ENCODE results near the gene RPL37. TPM values are rescaled to one million over a fixed set of nuclear protein-coding genes. Genes with fewer than 3 reads are reported as not detected.

The RPL37 gene
- polyA plus RNA-seq, 1 of the 3 experiments (the other 2 are of a cell fraction): 465 TPM

DNA sequence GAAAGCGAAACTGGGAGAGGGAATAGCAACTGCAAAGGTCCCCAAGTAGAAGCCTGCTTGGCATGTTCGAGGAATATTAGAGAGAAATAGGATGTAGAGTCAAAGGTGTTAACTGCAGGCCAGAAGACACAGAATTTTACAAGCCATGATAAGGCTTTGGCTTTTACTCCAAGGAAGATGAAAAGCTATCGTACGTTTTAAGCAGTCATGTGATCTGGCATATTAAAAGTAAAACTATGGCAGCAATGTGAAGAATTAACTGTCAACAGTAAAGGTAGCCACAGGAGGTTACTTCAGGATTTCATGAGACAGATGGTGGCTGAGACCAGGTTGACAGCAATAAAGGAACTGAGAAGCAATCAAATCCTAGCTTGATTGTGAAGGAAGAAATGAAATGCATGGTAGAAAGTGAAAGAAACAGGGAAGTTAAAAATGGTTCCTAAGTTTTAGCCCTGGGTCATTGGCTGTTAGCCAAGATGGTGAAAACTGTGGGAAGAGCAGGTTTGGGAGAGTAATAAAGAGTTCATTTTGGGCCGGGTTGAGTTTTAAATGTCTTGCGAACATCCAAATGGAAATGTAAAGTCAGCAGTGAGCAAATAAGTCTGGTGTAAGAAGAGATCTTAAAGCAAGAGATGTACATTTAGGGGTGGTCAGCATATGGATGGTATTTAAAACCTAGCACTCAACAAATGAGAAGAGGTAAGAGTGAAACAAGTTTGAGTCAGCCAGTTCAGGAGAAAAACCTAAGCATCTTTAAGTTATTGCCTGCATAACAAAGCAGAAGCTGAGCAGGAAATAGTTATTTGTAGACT is 59.0 kb downstream of the RPL37 start:
- H3K79me2 ChIP-seq (ENCODE audit: insufficient read depth): peaks cover 57% of the 10 kb centered on the region
- TF ChIP-seq PBX3 (IDR thresholded peaks at IDR 0.05): no peak
- no peak for TF ChIP-seq JUND (IDR thresholded peaks at IDR 0.05)
- TF ChIP-seq, protein P1, sequence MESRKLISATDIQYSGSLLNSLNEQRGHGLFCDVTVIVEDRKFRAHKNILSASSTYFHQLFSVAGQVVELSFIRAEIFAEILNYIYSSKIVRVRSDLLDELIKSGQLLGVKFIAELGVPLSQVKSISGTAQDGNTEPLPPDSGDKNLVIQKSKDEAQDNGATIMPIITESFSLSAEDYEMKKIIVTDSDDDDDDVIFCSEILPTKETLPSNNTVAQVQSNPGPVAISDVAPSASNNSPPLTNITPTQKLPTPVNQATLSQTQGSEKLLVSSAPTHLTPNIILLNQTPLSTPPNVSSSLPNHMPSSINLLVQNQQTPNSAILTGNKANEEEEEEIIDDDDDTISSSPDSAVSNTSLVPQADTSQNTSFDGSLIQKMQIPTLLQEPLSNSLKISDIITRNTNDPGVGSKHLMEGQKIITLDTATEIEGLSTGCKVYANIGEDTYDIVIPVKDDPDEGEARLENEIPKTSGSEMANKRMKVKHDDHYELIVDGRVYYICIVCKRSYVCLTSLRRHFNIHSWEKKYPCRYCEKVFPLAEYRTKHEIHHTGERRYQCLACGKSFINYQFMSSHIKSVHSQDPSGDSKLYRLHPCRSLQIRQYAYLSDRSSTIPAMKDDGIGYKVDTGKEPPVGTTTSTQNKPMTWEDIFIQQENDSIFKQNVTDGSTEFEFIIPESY (IDR thresholded peaks at IDR 0.05; ENCODE audit: borderline replicate concordance, low read depth): no peak

More for the DNA sequence above, 59.0 kb downstream of the RPL37 start:
- no peaks in the 10 kb centered on the region for H3K9me2 ChIP-seq
- no peak overlapping the region for H2AFZ ChIP-seq (ENCODE audit: low read depth)
- no peaks in the 10 kb centered on the region for H3K9me3 ChIP-seq
- peaks cover 24% of the 10 kb centered on the region for H4K20me1 ChIP-seq (ENCODE audit: insufficient read depth)
- peaks cover 45 to 50% of the 10 kb centered on the region in 2 experiments for H3K36me3 ChIP-seq (replicated peaks in 1 of 2; ENCODE audit: control insufficient read depth in 1 of 2, insufficient read depth in 2 of 2, low read length in 1 of 2)
- H3K4me1 ChIP-seq (ENCODE audit: control insufficient read depth in 1 of 2, insufficient read depth in 2 of 2, low read depth in 1 of 2, low read length in 1 of 2): peaks cover 0 to 4% of the 10 kb centered on the region in 2 experiments; a peak in 2 of 4 replicates
- no peak overlapping the region for H3K4me2 ChIP-seq
- DNase-seq: no peak
- no peak overlapping the region for H3K9ac ChIP-seq
- H3K4me3 ChIP-seq (ENCODE audit: low read depth in 2 of 2, low read length in 1 of 2): no peak overlapping the region
- no peak overlapping the region for H3K27ac ChIP-seq (ENCODE audit: low read depth in 2 of 2, low read length in 1 of 2)
- ChIA-PET POLR2A (interaction anchor here (1.5 kb wide), 1 partner anchor 11 kb away, joined by 3 read pairs; no protein-coding TSS in a partner anchor), CTCF (interaction anchor here (1.1 kb wide), 1 partner anchor 14 kb away, joined by 3 read pairs; no protein-coding TSS in a partner anchor)
- no peaks in the 10 kb centered on the region for H3K27me3 ChIP-seq (ENCODE audit: insufficient read depth)
- peaks cover 5% of the 10 kb centered on the region for H3F3A ChIP-seq (replicated peaks; ENCODE audit: insufficient read depth)
- 81% methylated on average over 6 of the region's 6 CpGs for WGBS (ENCODE audit: low lambda C conversion rate)

Small RNAs within 50 kb of the gene (small RNA-seq; reads per million reads assigned to genes)
- gene RF00191 (0 reads per million in 7 experiments), gene SNORD72 (3.0 to 38.4 (median 7.1) reads per million in 7 experiments)

Other genes with a start within 250 kb of the RPL37 start
- gene PTGER4, start 155.3 kb downstream of the RPL37 start, polyA plus RNA-seq (2012; rRNA removed): 0.06 TPM in 1 of 2 replicates, not detected in the other
- 2.2 and 3.3 TPM in 2 replicates for gene TTC33, start 79.3 kb downstream of the RPL37 start, polyA plus RNA-seq (2012; rRNA removed)
- gene PRKAA1, start 36.8 kb downstream of the RPL37 start, polyA plus RNA-seq (2012; rRNA removed): 23.2 and 34.4 TPM in 2 replicates
- gene CARD6, start 6.1 kb upstream of the RPL37 start, polyA plus RNA-seq (2012; rRNA removed): 0.03 TPM in 2 replicates
- 11.1 and 38.1 TPM in 2 replicates for gene C7, start 74.3 kb upstream of the RPL37 start, polyA plus RNA-seq (2012; rRNA removed)
- gene MROH2B, start 236.1 kb upstream of the RPL37 start, polyA plus RNA-seq (2012; rRNA removed): not detected in 2 replicates

Data from SK-N-SH (cell line).